WTC11 (cell line): ENCODE data around the gene C1QTNF12. TPM values are rescaled to one million over a fixed set of nuclear protein-coding genes. Genes with fewer than 3 reads are reported as not detected.

Experiments used
- ATAC-seq: fragments of 200-7000 bp; cut with Tn5 transposase; 2 replicates; pipeline ENCODE4 v1.10.0; 2021; ENCODE audit warnings: mild to moderate bottlenecking, moderate library complexity
- CTCF ChIA-PET: fragments of 300-600 bp; sonication (Branson Sonifier 250); formaldehyde crosslinking; loops from one replicate; lab custom pipeline; 2021; ENCODE audit warnings: antibody characterized with exemption; lab: Charles Lee
- POLR2A ChIA-PET: fragments of 350-600 bp; sonication (Branson Sonifier 250); formaldehyde crosslinking; loops from one replicate; lab custom pipeline; 2021; ENCODE audit warnings: antibody characterized with exemption; lab: Charles Lee
- DNase-seq: peaks from one replicate; pipeline ENCODE4 v3.0.0; 2021; ENCODE audit warnings: low spot score
- H3K27ac Mint-ChIP-seq: 2 replicates; pipeline ENCODE4 v1.8.0; 2021; ENCODE audit warnings: mixed read lengths
- H3K27me3 Mint-ChIP-seq: 2 replicates; pipeline ENCODE4 v1.8.0; 2021; ENCODE audit warnings: low read depth, mild to moderate bottlenecking, moderate library complexity, mixed read lengths
- H3K36me3 Mint-ChIP-seq: 2 replicates; pipeline ENCODE4 v1.8.0; 2021; ENCODE audit warnings: mixed read lengths
- H3K4me1 Mint-ChIP-seq: 2 replicates; pipeline ENCODE4 v1.8.0; 2022; ENCODE audit warnings: mixed read lengths
- H3K4me3 Mint-ChIP-seq: 2 replicates; pipeline ENCODE4 v1.8.0; 2021; ENCODE audit warnings: mild to moderate bottlenecking, moderate library complexity, mixed read lengths
- H3K9me3 Mint-ChIP-seq: 2 replicates; pipeline ENCODE4 v1.8.0; 2021; ENCODE audit warnings: mixed read lengths
- CREM ChIP-seq: sonication (generic); formaldehyde crosslinking; IDR thresholded peaks from 2 replicates; pipeline ENCODE4 v1.8.1; 2022; ENCODE audit warnings: mild to moderate bottlenecking, missing genetic modification reagents, moderate library complexity
- FOXK1 ChIP-seq: sonication (generic); formaldehyde crosslinking; IDR thresholded peaks from 2 replicates; pipeline ENCODE4 v1.8.0; 2022; ENCODE audit warnings: mild to moderate bottlenecking, moderate library complexity, missing genetic modification reagents
- NFATC4 ChIP-seq: fragments of 250-450 bp; sonication (Bioruptor Pico); IDR thresholded peaks from 2 replicates; pipeline ENCODE4 v1.9.0; 2021; ENCODE audit warnings: mild to moderate bottlenecking
- NR2C2 ChIP-seq: sonication (generic); formaldehyde crosslinking; IDR thresholded peaks from 2 replicates; pipeline ENCODE4 v1.8.0; 2022; ENCODE audit warnings: mild to moderate bottlenecking, missing genetic modification reagents
- NR3C1 ChIP-seq: sonication (generic); formaldehyde crosslinking; conservative IDR thresholded peaks from 2 replicates; pipeline ENCODE4 v1.8.1; 2023; ENCODE audit warnings: low read depth, mild to moderate bottlenecking, missing genetic modification reagents
- SMAD4 ChIP-seq: sonication (generic); formaldehyde crosslinking; IDR thresholded peaks from 2 replicates; pipeline ENCODE4 v1.8.0; 2022; ENCODE audit warnings: mild to moderate bottlenecking, missing genetic modification reagents
- TCF7 ChIP-seq: sonication (generic); formaldehyde crosslinking; IDR thresholded peaks from 2 replicates; pipeline ENCODE4 v1.8.0; 2022; ENCODE audit warnings: mild to moderate bottlenecking, low read depth, missing genetic modification reagents, moderate library complexity
- total RNA-seq: library from RNA; stranded (reverse); gene quantifications from 3 replicates; pipeline ENCODE4 v1.2.3, GENCODE V29; 2021
- TF ChIP-seq, protein P1 (sequence below): sonication (generic); formaldehyde crosslinking; IDR thresholded peaks from 2 replicates; pipeline ENCODE4 v1.8.1; 2022; ENCODE audit warnings: missing genetic modification reagents, borderline replicate concordance
- TF ChIP-seq, protein P2 (sequence below): sonication (generic); formaldehyde crosslinking; IDR thresholded peaks from 2 replicates; pipeline ENCODE4 v1.8.0; 2023; ENCODE audit warnings: missing genetic modification reagents, mild to moderate bottlenecking, borderline replicate concordance
- TF ChIP-seq, protein P3 (sequence below): fragments of 250-450 bp; sonication (Bioruptor Pico); IDR thresholded peaks from 2 replicates; pipeline ENCODE4 v1.9.0; 2021; ENCODE audit warnings: mild to moderate bottlenecking
- TF ChIP-seq, protein P4 (sequence below): sonication (generic); formaldehyde crosslinking; IDR thresholded peaks from 2 replicates; pipeline ENCODE4 v1.8.0; 2022; ENCODE audit warnings: mild to moderate bottlenecking, missing genetic modification reagents
- TF ChIP-seq, protein P5 (sequence below): fragments of 250-450 bp; sonication (Bioruptor Pico); IDR thresholded peaks from 2 replicates; pipeline ENCODE4 v2.1.2; 2022; ENCODE audit warnings: mild to moderate bottlenecking, moderate library complexity
- TF ChIP-seq, protein P6 (sequence below): fragments of 200-600 bp; IDR thresholded peaks from 2 replicates; pipeline ENCODE4 v1.8.0; 2022; ENCODE audit warnings: antibody characterized with exemption
- TF ChIP-seq, protein P7 (sequence below): sonication (generic); formaldehyde crosslinking; IDR thresholded peaks from 2 replicates; pipeline ENCODE4 v1.8.1; 2023; ENCODE audit warnings: mild to moderate bottlenecking, moderate library complexity, missing genetic modification reagents
- TF ChIP-seq, protein P8 (sequence below): sonication (generic); formaldehyde crosslinking; IDR thresholded peaks from 2 replicates; pipeline ENCODE4 v1.8.0; 2022; ENCODE audit warnings: mild to moderate bottlenecking, missing genetic modification reagents

C1QTNF12 gene
- total RNA-seq, 1 experiment from 2014 or later = 10.3 TPM

DNA sequence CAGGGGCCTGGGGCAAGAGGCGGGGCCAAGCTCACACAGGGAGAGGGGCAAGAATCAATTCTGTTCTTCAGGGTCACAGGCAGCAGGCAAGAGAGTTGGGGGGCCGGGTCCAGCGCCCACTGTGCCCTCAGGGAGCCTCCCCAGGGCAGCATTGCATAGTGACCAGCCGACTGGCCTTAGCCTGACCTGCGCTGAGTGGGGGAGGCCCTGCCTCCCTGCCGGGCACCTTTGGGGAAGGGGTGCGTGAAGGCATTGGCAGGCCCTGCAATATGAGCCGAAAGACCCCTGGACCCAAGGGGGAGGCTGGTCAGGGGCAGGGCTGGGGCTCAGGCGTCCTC lies 45.9 kb upstream of the C1QTNF12 start (continued):
- TF ChIP-seq, protein P1, sequence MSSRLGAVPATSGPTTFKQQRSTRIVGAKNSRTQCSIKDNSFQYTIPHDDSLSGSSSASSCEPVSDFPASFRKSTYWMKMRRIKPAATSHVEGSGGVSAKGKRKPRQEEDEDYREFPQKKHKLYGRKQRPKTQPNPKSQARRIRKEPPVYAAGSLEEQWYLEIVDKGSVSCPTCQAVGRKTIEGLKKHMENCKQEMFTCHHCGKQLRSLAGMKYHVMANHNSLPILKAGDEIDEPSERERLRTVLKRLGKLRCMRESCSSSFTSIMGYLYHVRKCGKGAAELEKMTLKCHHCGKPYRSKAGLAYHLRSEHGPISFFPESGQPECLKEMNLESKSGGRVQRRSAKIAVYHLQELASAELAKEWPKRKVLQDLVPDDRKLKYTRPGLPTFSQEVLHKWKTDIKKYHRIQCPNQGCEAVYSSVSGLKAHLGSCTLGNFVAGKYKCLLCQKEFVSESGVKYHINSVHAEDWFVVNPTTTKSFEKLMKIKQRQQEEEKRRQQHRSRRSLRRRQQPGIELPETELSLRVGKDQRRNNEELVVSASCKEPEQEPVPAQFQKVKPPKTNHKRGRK = no peak
- TF ChIP-seq SMAD4 (CRISPR knock-in tag) = no peak
- TF ChIP-seq, protein P2, sequence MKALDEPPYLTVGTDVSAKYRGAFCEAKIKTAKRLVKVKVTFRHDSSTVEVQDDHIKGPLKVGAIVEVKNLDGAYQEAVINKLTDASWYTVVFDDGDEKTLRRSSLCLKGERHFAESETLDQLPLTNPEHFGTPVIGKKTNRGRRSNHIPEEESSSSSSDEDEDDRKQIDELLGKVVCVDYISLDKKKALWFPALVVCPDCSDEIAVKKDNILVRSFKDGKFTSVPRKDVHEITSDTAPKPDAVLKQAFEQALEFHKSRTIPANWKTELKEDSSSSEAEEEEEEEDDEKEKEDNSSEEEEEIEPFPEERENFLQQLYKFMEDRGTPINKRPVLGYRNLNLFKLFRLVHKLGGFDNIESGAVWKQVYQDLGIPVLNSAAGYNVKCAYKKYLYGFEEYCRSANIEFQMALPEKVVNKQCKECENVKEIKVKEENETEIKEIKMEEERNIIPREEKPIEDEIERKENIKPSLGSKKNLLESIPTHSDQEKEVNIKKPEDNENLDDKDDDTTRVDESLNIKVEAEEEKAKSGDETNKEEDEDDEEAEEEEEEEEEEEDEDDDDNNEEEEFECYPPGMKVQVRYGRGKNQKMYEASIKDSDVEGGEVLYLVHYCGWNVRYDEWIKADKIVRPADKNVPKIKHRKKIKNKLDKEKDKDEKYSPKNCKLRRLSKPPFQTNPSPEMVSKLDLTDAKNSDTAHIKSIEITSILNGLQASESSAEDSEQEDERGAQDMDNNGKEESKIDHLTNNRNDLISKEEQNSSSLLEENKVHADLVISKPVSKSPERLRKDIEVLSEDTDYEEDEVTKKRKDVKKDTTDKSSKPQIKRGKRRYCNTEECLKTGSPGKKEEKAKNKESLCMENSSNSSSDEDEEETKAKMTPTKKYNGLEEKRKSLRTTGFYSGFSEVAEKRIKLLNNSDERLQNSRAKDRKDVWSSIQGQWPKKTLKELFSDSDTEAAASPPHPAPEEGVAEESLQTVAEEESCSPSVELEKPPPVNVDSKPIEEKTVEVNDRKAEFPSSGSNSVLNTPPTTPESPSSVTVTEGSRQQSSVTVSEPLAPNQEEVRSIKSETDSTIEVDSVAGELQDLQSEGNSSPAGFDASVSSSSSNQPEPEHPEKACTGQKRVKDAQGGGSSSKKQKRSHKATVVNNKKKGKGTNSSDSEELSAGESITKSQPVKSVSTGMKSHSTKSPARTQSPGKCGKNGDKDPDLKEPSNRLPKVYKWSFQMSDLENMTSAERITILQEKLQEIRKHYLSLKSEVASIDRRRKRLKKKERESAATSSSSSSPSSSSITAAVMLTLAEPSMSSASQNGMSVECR (CRISPR knock-in tag) = no peak
- TF ChIP-seq, protein P3, sequence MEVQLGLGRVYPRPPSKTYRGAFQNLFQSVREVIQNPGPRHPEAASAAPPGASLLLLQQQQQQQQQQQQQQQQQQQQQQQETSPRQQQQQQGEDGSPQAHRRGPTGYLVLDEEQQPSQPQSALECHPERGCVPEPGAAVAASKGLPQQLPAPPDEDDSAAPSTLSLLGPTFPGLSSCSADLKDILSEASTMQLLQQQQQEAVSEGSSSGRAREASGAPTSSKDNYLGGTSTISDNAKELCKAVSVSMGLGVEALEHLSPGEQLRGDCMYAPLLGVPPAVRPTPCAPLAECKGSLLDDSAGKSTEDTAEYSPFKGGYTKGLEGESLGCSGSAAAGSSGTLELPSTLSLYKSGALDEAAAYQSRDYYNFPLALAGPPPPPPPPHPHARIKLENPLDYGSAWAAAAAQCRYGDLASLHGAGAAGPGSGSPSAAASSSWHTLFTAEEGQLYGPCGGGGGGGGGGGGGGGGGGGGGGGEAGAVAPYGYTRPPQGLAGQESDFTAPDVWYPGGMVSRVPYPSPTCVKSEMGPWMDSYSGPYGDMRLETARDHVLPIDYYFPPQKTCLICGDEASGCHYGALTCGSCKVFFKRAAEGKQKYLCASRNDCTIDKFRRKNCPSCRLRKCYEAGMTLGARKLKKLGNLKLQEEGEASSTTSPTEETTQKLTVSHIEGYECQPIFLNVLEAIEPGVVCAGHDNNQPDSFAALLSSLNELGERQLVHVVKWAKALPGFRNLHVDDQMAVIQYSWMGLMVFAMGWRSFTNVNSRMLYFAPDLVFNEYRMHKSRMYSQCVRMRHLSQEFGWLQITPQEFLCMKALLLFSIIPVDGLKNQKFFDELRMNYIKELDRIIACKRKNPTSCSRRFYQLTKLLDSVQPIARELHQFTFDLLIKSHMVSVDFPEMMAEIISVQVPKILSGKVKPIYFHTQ (CRISPR knock-in tag) = no peak
- TF ChIP-seq, protein P4, sequence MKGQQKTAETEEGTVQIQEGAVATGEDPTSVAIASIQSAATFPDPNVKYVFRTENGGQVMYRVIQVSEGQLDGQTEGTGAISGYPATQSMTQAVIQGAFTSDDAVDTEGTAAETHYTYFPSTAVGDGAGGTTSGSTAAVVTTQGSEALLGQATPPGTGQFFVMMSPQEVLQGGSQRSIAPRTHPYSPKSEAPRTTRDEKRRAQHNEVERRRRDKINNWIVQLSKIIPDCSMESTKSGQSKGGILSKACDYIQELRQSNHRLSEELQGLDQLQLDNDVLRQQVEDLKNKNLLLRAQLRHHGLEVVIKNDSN = no peak
- no peak for TF ChIP-seq CREM
- TF ChIP-seq, protein P5, sequence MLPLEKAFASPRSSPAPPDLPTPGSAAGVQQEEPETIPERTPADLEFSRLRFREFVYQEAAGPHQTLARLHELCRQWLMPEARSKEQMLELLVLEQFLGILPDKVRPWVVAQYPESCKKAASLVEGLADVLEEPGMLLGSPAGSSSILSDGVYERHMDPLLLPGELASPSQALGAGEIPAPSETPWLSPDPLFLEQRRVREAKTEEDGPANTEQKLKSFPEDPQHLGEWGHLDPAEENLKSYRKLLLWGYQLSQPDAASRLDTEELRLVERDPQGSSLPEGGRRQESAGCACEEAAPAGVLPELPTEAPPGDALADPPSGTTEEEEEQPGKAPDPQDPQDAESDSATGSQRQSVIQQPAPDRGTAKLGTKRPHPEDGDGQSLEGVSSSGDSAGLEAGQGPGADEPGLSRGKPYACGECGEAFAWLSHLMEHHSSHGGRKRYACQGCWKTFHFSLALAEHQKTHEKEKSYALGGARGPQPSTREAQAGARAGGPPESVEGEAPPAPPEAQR (CRISPR knock-in tag) = no peak
- TF ChIP-seq NFATC4 (CRISPR knock-in tag) = no peak
- TF ChIP-seq, all 79 proteins: peak for 0

DNA sequence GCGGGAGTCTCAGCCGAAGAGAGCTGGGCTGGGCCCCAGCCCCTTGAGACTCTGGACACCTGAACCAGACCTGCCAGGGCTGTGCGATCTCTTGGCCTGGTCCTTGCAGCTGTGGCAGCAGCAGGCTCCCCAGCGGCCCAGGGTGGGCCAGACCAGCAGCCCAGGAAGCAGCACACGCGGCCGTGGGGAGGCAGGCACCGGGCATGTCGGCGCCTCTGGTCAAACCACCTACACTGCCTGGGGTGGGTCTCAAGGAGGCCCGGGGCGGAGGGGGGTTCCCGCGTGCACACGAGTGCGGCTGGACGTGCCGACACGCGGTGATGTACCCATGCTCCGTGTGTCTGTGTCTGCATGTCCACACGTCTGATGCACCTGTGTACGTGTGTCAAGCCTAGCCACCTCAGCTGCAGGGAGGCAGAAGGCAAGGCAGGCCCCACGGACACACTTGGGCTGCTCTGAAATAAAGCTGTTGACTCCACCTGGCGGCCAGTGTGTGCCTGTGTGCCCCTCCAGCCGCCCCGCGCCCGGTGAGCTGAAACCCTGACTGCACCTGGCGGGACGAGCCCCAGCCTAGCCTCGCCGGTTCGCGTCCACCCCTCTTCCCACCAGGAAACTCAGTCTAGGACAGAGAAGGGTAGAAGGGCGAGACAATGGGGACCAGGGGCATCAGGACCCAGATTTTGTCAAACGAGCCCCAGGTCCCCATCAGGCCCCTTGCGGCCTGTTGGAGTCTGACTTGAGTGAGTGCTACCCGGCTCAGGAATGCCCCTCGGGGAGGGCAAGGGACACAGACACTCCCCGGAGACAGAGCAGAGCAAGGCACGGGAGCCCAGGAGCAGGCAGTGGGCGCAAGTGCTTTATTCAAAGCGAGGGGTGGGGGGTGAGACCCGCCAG lies 45.3 kb upstream of the C1QTNF12 start:
- CTCF ChIA-PET = interaction anchor here (0.6 to 4.3 kb wide), 62 partner anchors 8 to 883 kb away, joined by 3 to 81 read pairs (median 5); partner anchors contain the start of genes B3GALT6, C1QTNF12, C1orf159 and PLEKHN1
- no peaks in the 10 kb centered on the region for H3K9me3 Mint-ChIP-seq
- no peaks in the 10 kb centered on the region for H3K27me3 Mint-ChIP-seq
- DNase-seq (peak; percentile 85), ATAC-seq (peak; percentile 68)
- H3K4me3 Mint-ChIP-seq = no peak overlapping the region
- peaks cover 4% of the 10 kb centered on the region; the same call in 1 of the 2 replicates for H3K4me1 Mint-ChIP-seq
- H3K27ac Mint-ChIP-seq = peak overlapping the region; percentile 49; the same call in 1 of the 2 replicates
- POLR2A ChIA-PET = interaction anchor here (0.8 to 1.1 kb wide), 2 partner anchors 13 to 18 kb away, joined by 5 read pairs; partner anchors contain the start of gene UBE2J2
- TF ChIP-seq, protein P6, sequence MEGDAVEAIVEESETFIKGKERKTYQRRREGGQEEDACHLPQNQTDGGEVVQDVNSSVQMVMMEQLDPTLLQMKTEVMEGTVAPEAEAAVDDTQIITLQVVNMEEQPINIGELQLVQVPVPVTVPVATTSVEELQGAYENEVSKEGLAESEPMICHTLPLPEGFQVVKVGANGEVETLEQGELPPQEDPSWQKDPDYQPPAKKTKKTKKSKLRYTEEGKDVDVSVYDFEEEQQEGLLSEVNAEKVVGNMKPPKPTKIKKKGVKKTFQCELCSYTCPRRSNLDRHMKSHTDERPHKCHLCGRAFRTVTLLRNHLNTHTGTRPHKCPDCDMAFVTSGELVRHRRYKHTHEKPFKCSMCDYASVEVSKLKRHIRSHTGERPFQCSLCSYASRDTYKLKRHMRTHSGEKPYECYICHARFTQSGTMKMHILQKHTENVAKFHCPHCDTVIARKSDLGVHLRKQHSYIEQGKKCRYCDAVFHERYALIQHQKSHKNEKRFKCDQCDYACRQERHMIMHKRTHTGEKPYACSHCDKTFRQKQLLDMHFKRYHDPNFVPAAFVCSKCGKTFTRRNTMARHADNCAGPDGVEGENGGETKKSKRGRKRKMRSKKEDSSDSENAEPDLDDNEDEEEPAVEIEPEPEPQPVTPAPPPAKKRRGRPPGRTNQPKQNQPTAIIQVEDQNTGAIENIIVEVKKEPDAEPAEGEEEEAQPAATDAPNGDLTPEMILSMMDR = peak; percentile 55
- TF ChIP-seq NR2C2 (CRISPR knock-in tag) (no peak), NR3C1 (CRISPR knock-in tag) (no peak), TCF7 (CRISPR knock-in tag) (no peak), FOXK1 (CRISPR knock-in tag) (0 out of 2 replicates have a peak, but pooled peaks have one; percentile 5)
- TF ChIP-seq, protein P7, sequence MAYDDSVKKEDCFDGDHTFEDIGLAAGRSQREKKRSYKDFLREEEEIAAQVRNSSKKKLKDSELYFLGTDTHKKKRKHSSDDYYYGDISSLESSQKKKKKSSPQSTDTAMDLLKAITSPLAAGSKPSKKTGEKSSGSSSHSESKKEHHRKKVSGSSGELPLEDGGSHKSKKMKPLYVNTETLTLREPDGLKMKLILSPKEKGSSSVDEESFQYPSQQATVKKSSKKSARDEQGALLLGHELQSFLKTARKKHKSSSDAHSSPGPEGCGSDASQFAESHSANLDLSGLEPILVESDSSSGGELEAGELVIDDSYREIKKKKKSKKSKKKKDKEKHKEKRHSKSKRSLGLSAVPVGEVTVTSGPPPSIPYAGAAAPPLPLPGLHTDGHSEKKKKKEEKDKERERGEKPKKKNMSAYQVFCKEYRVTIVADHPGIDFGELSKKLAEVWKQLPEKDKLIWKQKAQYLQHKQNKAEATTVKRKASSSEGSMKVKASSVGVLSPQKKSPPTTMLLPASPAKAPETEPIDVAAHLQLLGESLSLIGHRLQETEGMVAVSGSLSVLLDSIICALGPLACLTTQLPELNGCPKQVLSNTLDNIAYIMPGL (CRISPR knock-in tag) = 0 out of 2 replicates have a peak, but pooled peaks have one; percentile 40
- TF ChIP-seq, protein P8, sequence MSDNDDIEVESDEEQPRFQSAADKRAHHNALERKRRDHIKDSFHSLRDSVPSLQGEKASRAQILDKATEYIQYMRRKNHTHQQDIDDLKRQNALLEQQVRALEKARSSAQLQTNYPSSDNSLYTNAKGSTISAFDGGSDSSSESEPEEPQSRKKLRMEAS (CRISPR knock-in tag) = 0 out of 2 replicates have a peak, but pooled peaks have one; percentile 30
- TF ChIP-seq, all 79 proteins: peak for 4
- H3K36me3 Mint-ChIP-seq = no peaks in the 10 kb centered on the region
